ENCODE results near the gene ISLR2. TPM values are rescaled to one million over a fixed set of nuclear protein-coding genes. Genes with fewer than 3 reads are reported as not detected.

The ISLR2 gene
- polyA plus RNA-seq, 1 donor (not counting 4 experiments of a cell fraction or from before 2014, with no cell fraction given), result not detected

DNA sequence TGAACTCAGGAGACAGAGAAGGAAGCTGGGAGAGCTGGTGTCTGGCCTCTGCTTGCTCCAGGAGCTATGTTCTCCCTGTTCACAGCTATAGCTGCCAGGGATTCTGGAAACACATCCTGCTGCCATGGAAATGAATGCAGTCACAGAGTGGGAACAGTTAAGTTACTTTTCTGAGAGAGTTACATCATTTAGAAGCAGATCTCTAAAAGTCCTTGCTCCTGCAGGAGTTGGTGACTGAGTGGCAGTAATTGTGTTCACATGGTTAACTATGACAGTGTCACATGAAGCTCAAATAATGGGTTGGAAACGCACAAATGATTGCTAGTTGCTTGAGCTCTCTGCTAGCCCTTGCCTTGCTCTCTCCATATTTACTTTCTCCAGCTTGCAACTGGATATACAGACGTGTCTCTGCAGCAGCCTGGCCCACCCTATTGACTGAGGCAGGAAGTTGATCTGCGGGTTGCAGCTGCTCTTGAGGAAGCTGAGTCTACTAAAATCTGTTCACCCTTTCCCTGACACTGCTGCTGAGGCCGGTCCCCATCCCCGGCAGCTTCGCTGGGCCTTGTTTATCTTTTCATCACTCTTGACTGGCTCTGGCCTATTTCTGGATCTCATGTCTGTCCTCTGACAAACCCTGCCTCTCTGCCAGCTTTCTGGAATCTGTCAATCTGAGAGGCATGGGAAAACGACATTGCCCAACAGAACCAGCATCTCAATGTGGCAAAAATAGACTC lies 26.5 kb downstream of the ISLR2 start:
- no peak for DNase-seq (ENCODE audit: low read depth, low spot score)
- Histone ChIP-seq H3K36me3 (ENCODE audit: control insufficient read depth in 2 of 2, extremely low read depth in 1 of 2, insufficient read depth in 2 of 2, low read length in 2 of 2) (no peaks in the 10 kb centered on the region), H3K9ac (ENCODE audit: control insufficient read depth, extremely low read depth, insufficient read depth, low read length) (no peak overlapping the region), H3K9me3 (ENCODE audit: control insufficient read depth, low read depth, low read length) (no peaks in the 10 kb centered on the region), H3K79me2 (ENCODE audit: control insufficient read depth, insufficient read depth, low read length) (no peaks in the 10 kb centered on the region), H4K20me1 (ENCODE audit: control insufficient read depth, extremely low read depth, insufficient read depth, low read length) (no peaks in the 10 kb centered on the region), H3K27ac (ENCODE audit: control insufficient read depth, insufficient read depth, low read length) (no peak overlapping the region), H3K4me3 (ENCODE audit: control insufficient read depth in 2 of 3, extremely low read depth in 1 of 3, insufficient read depth in 2 of 3, low read depth in 1 of 3, low read length in 3 of 3) (no peak overlapping the region), H3K27me3 (ENCODE audit: control insufficient read depth, extremely low read depth, insufficient read depth, low read length) (peaks cover 11% of the 10 kb centered on the region), H3K9me1 (ENCODE audit: control insufficient read depth, extremely low read depth, insufficient read depth, low read length) (no peaks in the 10 kb centered on the region), H3K4me1 (ENCODE audit: control insufficient read depth, extremely low read depth, insufficient read depth, low read length) (no peaks in the 10 kb centered on the region), H2AFZ (ENCODE audit: control insufficient read depth, low read length) (no peak overlapping the region), H3K4me2 (ENCODE audit: control insufficient read depth, extremely low read depth, insufficient read depth, low read depth, low read length) (no peak overlapping the region)
- no peak for FAIRE-seq
- no peak for TF ChIP-seq EZH2 (IDR thresholded peaks at IDR 0.05; ENCODE audit: low read length)
- TF ChIP-seq, protein P1, sequence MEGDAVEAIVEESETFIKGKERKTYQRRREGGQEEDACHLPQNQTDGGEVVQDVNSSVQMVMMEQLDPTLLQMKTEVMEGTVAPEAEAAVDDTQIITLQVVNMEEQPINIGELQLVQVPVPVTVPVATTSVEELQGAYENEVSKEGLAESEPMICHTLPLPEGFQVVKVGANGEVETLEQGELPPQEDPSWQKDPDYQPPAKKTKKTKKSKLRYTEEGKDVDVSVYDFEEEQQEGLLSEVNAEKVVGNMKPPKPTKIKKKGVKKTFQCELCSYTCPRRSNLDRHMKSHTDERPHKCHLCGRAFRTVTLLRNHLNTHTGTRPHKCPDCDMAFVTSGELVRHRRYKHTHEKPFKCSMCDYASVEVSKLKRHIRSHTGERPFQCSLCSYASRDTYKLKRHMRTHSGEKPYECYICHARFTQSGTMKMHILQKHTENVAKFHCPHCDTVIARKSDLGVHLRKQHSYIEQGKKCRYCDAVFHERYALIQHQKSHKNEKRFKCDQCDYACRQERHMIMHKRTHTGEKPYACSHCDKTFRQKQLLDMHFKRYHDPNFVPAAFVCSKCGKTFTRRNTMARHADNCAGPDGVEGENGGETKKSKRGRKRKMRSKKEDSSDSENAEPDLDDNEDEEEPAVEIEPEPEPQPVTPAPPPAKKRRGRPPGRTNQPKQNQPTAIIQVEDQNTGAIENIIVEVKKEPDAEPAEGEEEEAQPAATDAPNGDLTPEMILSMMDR (optimal IDR thresholded peaks at IDR 0.05 in 1 of 3, IDR thresholded peaks at IDR 0.05 in 1 of 3, conservative IDR thresholded peaks at IDR 0.05 in 1 of 3; ENCODE audit: extremely low read depth in 1 of 3, insufficient read depth in 2 of 3, low read length in 3 of 3), result no peak
- dilution Hi-C loops (cut with MboI; ENCODE audit: extremely low pct_ligation_motif_present, low sequenced_read_pairs), result no loop called here

DNA sequence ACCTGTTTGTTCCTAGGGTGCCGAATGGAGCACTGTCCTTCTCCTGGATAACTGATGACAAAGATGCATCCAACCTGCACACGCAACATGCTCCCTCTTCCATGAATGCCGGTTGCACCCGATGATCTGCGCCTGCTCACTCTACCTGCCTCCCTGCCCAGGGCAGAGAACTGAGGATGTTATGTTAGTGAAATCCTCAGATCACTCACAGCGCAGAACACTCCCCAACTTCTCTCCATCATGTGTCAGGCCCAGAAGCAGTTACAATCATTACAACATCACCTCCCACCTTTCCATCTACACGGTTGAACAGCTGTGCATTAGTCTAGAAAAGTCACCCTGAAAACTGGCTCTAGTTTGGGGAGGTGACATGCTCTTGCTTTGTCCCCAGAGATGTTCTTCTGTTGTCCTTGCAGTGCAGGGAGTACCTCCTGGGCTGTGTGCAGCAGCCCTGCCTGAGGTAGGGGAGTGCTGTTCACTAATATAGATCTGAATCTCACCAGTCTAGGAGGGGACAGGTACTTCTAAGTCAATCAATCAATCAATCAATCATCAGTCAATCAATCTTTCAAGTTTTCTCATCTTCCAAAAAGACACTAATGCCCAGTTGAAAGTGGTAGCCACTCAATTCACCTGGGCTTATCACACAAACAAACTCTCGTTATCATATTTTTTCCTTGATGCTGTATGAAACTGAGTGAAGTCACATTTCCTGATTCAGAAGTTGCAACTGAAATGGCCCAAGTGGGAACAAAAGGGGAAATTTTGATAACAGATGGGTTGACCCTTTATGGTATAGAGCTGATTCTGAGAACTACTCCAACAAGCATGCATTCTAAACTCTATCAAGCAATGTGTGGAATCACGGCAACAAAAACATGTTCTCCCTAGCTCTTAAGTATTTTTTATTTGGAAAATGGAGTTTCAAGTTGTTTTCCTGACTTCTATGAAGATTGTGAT lies 27.8 kb downstream of the ISLR2 start:
- no peak overlapping the region for H3K4me3 ChIP-seq (ENCODE audit: control insufficient read depth in 2 of 3, extremely low read depth in 1 of 3, insufficient read depth in 2 of 3, low read depth in 1 of 3, low read length in 3 of 3)
- no peak overlapping the region for H3K9ac ChIP-seq (ENCODE audit: control insufficient read depth, extremely low read depth, insufficient read depth, low read length)
- no peak overlapping the region for H3K27ac ChIP-seq (ENCODE audit: control insufficient read depth, insufficient read depth, low read length)
- no peak for DNase-seq (ENCODE audit: low read depth, low spot score)
- H3K4me1 ChIP-seq (ENCODE audit: control insufficient read depth, extremely low read depth, insufficient read depth, low read length), result no peaks in the 10 kb centered on the region
- H3K9me1 ChIP-seq (ENCODE audit: control insufficient read depth, extremely low read depth, insufficient read depth, low read length), result no peaks in the 10 kb centered on the region
- TF ChIP-seq, protein P1 (optimal IDR thresholded peaks at IDR 0.05 in 1 of 3, IDR thresholded peaks at IDR 0.05 in 1 of 3, conservative IDR thresholded peaks at IDR 0.05 in 1 of 3; ENCODE audit: extremely low read depth in 1 of 3, insufficient read depth in 2 of 3, low read length in 3 of 3), result no peak
- no peak for TF ChIP-seq EZH2 (IDR thresholded peaks at IDR 0.05; ENCODE audit: low read length)
- H3K36me3 ChIP-seq (ENCODE audit: control insufficient read depth in 2 of 2, extremely low read depth in 1 of 2, insufficient read depth in 2 of 2, low read length in 2 of 2), result no peaks in the 10 kb centered on the region
- peaks cover 11% of the 10 kb centered on the region for H3K27me3 ChIP-seq (ENCODE audit: control insufficient read depth, extremely low read depth, insufficient read depth, low read length)
- no peak overlapping the region for H2AFZ ChIP-seq (ENCODE audit: control insufficient read depth, low read length)
- H3K4me2 ChIP-seq (ENCODE audit: control insufficient read depth, extremely low read depth, insufficient read depth, low read depth, low read length), result no peak overlapping the region
- H3K9me3 ChIP-seq (ENCODE audit: control insufficient read depth, low read depth, low read length), result no peaks in the 10 kb centered on the region
- dilution Hi-C loops (cut with MboI; ENCODE audit: extremely low pct_ligation_motif_present, low sequenced_read_pairs), result no loop called here
- H3K79me2 ChIP-seq (ENCODE audit: control insufficient read depth, insufficient read depth, low read length), result no peaks in the 10 kb centered on the region
- no peak for FAIRE-seq
- no peaks in the 10 kb centered on the region for H4K20me1 ChIP-seq (ENCODE audit: control insufficient read depth, extremely low read depth, insufficient read depth, low read length)
